KG1 (cell line): Measurements from ENCODE around the gene ARHGAP42.
"Not testable (repeated sequence)": the region's sequence is repeated elsewhere in the genome, so short reads cannot be mapped to it uniquely, and the experiment has no call there.

Source experiments
- DNase-seq: peaks from one replicate; lab custom pipeline; 2025; lab: John Stamatoyannopoulos, UW

Gene ARHGAP42

DNA sequence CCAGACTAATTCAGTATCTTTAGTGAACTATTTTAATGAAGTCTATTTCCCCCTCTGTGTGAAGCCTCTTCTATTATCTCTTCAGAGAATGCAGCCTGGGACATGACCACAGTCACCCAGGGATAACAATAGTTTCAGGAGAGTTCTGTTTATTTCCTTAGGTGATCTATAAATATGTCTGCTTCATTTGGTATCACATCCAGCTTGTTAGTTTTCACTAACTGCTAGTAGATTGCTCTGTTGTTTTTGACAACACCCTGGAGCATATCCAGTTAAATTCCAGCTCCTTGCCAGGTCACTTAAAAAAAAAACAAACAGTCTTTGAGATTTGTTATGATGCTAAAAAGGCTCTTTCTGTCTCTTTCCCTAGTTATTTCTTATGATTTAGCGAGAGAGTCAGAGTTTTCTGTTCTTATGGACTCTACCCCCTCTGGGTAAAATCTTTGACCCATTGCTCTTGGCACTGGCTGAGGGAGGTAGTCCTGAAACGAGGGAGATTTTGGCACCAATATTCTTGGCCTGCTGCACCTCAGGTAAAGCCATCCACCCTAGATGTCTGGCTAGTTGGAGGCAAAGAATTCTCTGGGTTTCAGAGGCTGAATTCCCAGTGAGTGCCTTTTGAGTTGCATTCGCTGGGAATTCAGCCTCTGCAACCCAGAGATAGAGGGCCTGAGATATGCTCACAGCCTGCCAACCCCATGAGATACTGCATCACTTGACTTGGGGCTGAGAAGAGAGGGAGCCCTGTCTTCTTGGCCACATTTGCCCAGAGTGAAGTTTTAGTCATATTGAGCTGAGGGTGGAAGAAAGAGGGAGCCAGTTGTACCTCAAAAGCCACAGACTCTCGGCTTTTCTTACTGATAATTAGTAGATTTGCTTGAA lies 283.4 kb downstream of the ARHGAP42 start:
- no peak for DNase-seq

DNA sequence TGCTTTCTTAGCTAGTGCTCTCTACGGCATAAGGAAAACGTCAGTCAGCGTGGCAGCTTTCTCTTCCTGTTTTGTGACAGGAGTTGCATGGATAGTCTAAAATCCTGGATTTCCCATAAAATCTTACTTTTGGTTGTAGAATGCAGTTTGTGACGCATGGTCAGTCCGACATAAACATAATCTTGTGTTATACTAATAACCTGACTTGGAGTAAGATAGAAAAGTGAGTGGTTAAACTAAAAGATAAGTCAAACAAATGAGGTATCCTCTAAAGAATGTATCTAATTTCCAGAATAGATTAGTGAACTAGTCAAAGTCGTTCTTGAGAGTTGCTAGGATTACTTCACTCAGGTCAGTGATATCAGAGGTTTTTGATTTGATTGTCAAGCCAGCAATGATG lies 285.0 kb downstream of the ARHGAP42 start:
- DNase-seq = no peak

DNA sequence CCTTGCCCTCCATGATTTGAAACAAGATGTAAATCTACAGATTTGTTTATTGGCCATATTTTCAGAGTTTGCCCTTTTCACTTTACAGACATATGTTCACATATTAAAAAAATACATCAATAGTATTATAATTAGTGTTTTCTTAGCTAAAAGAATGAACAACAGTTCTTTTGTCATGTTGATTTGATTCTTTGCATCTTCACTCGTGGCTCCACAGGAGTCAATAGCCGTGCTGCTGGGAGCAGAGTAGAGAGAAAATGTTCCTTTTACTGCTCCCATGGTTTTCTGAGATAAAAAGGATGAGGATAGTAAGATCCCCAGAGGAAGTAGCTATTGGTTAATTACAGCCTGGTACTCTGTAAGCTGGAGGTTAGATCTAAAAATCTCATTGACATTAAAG lies 291.4 kb downstream of the ARHGAP42 start:
- DNase-seq = no peak

DNA sequence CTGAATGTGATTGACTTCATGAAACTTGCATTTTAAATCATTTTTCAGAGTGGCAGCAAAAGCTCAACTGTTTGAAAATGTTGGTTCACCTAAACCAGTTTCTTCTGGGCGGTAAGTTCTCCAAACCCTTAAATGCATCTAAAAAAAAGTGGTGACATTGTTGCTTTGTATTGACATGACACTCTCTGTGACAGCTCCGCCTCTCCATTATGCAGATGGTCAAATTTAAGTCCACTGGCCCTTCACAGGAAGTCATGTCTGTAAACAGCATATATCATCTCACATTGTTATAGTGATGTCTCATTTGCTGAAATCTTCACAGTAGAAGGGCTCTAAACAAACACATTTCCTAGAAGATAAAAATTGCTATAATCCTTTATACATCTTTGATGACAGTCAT lies 291.9 kb downstream of the ARHGAP42 start:
- no peak for DNase-seq

DNA sequence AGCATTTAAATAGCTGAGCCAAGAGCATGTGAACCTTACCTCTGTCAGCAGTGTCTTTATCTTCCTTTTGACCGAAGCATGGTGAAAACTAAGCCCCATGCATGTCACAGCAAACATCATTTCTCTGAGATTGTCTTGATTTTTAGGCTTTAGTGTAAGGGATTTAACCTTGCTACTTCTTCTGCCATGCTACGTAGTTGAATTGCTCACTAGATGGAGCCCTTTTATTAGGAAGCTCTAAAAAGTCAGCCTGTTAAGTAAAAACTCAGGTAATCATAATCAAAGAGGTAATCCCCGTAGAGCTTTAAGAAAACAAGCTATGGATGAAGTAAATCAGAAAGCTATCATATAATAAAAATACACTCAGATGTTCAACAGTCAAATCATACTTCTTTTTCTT lies 293.1 kb downstream of the ARHGAP42 start:
- DNase-seq = no peak

DNA sequence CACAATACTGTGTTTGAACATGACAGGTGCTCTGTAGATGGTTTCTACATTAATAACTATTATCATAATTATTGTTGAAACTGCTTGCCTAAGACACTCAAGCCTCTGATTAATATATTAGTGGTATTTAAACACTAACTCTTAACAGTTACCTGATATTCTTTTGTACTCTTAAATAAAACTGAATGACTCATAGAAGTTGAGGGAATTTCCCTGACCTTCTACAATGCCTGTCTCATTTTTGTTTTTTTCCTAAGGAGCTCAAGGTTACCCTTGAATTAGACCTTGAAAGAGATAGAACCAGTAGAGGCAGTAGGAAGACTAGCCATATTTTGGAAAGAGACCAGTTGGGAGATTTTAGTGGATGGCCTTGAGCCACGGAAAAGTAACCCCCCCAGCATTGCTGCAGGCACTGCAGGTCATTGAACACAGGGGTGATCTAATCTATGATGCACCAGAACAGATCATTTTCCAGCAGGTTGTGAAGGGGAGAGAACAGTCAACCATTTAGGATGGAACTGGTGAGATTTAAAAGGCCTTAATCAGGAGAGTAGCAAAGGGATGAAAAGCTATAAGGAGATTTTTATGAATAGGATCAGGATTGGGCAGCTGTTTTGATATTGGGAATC lies 294.2 kb downstream of the ARHGAP42 start:
- no peak for DNase-seq

DNA sequence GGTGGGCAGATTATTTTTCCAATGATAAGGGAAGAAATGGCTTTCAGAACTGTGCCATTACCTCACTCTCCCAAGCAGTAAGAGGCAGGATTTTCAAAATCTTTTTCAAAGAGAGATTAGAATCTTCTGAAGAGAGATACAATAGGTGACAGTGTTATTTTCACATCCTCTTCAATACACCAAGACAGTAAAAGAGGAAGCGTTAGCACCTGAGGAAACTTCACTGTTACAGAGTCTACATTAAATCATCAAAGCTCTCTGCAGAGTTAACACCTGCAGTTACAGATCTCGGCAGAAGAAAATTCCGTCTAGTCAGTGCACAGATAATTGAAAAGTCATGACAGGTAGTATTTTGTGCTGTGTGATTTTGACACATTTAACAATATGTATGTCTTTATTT lies 297.6 kb downstream of the ARHGAP42 start:
- DNase-seq = no peak

DNA sequence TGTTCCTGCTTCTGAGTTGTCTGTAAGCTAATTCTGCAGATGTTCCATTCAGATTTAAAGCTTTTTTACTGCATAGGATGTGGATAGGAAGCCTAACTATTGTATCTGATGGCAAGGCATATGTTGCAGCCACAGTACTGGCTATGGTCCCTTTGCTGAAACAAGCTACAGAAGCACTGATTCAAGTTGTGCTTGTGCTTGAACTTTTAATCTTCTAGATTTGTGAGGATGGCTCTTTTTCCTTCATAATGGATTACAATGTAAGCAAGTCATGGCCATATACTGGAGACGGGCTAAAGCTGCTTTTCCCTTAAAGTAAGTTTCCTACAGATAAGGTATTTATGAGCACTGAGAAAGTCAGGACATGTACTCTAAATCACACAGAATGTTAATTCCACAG lies 303.8 kb downstream of the ARHGAP42 start:
- DNase-seq = no peak

DNA sequence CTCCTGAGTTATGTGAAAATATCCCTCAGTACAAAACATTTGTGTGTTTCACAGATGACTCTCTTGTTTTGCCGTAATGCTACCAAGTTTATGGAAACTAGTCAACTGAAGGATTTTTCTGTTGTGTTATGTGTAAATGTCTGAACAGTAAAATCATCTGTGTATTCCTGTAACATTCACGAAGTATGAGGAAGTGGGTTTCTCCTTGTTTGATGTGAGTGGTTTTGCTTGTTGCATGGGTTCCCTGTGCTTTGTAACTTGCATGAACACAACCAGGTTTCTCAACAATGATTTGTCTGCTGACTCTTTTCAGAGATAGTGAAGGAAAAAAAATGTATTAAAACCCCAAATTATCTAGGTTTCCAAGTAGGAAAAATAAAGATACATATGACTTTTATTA lies 304.5 kb downstream of the ARHGAP42 start:
- no peak for DNase-seq

DNA sequence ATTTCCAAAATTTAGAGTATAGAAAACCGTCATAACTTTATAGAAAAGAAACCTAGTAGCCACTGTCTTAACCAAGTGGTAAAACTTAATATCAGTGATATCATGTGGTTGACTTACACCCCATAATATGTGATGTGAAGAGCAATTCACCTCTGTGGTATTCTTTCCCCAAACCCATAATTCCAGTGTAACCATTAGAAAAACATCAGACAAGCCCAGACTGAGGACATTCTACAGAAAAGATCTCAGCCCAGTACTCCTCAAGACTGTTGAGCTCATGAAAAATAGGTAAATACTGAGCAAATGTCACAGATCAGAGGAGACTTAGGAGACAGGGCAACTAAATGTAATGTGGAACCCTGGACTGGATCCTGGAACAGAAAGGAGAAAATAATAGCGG lies 307.9 kb downstream of the ARHGAP42 start:
- DNase-seq = no peak

DNA sequence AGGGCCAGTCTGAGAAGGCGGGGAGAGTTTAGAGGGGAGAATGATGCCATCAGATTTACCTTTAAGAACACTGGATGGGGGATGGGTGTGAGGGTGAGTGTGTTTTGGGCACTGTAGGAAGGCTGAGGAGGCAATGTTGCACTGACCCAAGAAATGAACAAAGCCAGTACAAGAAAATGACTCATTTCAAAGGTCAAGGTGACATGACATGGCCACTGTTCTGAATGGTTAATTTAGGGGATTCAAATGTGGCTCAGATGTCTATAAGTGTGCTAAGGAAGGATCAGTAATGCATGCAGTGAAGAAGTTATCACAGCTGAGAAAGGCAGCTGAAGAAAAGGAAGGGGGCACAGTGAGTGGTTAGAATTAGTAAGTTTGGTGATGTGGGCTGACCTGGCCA lies 312.7 kb downstream of the ARHGAP42 start:
- DNase-seq = no peak

DNA sequence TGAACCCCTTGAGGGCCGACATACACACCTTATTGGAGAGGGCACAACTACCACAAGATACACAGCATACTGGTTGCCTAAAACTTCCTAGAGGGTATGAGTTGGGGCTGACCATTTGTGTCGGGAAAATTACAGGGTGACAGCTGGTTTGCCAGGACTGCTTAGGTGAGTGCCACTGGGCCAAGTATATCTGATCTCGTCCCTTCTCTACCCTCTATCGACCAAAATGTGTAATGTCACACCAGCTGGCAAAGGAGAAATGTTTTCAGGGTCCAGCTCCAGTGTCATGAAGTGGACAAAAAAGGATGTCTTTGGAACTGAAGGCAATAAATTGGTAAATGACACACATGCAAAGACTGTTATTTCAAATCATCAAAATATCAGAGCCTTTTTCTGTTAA lies 316.4 kb downstream of the ARHGAP42 start:
- no peak for DNase-seq

DNA sequence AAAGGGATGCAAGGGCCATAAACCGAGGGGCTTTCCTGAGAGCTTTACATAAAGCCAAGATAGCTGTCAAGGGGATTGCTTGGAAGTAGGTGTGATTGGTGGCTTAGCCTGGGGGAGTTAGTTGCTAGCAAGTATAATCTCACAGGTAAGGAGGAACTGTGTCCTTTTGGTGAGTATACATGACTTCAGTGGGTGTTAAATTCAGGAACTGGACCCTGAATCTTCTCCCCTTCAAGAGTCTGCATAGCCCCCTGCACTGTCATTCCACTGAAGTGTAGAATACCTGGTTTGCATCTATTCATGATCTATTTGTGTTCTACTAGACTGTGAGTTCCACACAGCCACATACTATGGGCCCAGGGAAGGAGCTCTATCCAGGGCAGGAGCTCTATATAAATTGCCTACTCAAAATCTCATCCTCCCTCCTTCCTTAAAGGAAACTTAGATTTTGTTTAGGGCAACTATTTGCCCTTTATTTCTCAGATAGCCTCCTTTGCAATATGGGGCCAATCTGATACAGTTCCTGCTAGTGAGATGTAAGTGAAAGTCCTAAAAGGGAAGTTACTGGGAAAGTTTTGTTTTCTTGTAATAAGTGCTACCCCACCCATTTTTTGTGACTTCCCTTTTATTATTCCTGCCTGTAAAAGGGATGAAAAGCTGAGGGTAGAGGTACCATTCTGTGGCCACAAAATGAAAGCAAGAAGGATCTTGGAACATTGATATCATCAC lies 322.0 kb downstream of the ARHGAP42 start:
- DNase-seq = no peak

DNA sequence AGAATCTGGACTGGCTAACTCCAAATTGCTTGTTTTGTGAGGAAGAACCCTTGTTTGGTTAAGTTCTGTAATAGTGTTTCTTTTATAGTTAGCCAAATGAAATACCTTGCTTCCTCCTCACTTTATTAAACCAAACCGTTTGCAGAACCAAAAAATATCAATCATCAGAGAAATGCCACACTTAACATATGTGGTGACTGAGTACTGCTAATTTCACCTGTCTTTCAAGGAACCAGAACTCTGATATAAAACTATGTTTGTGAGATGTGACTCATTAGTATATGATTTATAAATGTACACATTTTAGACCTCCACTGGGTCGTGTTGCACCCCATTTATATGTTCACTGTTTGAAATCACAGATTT lies 322.6 kb downstream of the ARHGAP42 start:
- DNase-seq = no peak

DNA sequence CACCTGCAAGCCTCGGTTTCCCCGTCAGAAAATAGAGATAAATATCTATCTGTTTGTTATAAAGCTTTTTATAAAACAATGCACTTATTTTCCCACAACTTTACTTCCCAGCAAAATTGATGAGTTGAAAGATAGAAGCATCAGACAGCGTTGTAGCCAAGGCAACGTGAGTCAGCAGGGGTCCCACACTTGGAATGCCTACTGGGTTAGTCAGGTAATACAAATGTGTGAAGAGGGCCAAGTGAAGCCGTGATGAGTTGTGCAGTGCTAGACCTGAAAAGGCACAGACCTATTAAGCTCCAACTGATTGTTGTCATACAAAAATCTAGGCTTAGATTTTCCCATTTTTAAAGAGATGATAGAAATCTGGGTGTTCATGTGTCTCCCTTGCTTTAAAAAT lies 323.8 kb downstream of the ARHGAP42 start:
- no peak for DNase-seq

DNA sequence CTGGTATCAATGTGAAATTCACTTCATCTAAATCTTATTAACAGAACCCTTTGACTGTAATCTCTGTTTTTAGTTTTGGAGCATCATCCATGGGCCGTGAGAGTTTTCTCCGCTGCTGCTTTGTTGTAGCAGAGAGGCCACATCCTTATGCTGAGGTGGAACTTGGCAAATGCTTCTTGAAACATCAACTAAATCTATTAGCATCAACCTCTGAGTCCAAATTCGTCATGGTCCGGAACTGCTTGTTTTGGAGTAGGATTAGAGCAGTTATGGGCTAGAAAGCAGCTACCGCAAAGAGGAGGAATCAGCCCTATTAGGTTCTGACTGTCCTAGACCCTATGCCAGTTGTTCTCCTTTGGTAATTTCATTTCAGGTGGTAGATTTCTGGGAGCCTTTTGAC lies 324.8 kb downstream of the ARHGAP42 start:
- no peak for DNase-seq

DNA sequence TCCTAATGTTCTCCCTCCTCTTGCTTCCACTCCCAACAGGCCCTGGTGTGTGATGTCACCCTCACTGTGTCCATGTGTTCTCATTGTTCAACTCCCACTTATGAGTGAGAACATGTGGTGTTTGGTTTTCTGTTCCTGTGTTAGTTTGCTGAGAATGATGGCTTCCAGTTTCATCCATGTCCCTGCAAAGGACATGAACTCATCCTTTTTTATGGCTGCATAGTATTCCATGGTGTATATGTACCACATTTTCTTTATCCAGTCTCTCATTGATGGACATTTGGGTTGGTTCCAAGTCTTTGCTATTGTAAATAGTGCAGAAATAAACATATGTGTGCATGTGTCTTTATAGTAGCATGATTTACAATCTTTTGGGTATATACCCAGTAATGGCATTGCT lies 326.6 kb downstream of the ARHGAP42 start:
- not testable (repeated sequence) for DNase-seq

DNA sequence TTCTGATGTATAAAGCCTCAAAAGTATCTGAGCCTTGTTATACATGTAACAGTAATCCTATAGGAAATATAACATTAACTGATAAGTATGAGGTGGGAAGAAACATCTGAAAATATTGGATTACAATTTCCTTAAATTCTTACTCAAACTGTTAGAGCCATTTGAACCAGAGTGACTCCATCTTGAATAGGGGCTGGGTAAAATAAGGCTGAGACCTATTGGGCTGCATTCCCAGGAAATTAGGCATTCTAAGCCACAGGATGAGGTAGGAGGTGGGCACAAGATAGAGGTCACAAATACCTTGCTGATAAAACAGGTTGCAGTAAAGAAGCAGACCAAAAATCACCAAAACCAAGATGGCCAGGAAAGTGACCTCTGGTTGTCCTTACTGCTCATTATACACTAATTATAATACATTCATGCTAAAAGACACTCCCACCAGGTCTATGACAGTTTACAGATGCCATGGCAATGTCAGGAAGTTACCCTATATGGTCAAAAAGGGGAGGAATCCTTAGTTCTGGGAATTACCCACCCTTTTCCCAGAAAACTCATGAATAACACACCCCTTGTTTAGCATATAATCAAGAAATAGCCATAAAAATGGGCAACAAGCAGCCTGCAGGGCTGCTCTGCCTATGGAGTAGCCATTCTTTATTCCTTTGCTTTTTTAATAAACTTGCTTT lies 327.7 kb downstream of the ARHGAP42 start:
- no peak for DNase-seq

DNA sequence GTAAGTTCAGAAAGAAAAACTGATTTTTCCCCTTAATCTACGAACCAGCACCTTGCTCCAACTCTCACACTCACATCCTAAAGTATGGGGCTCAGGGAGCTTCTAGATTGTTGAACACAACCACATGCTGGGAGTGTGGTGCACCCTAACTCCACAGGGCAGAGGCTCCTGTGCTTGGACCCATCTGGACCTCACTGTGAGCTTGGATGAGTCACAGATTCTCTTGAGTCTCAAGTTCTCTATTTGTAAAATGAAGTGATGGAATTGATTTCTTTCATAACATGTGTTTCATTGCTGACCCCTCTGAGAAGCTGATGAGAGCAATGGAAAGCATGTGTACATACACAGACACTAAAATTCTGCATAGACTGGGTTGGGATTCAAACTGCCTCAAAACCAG lies 332.8 kb downstream of the ARHGAP42 start:
- no peak for DNase-seq

DNA sequence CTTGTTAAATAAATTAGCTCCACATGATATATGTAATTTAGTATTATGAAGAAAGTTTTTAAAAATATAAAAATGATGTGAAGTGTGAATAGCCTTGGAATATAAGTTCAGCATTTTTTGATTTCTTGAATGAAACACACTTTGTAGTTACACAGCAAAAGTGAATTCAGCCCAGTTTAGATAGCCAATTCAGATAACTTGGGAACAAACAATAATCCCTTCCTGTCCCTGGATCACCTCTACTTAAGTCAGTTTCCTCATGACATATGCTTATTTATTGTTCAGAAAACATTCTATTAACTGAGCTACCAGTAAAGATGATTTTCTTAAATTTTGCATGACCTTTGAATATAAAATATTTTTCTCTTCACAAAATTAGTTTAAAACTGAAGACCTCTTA lies 335.2 kb downstream of the ARHGAP42 start:
- no peak for DNase-seq

DNA sequence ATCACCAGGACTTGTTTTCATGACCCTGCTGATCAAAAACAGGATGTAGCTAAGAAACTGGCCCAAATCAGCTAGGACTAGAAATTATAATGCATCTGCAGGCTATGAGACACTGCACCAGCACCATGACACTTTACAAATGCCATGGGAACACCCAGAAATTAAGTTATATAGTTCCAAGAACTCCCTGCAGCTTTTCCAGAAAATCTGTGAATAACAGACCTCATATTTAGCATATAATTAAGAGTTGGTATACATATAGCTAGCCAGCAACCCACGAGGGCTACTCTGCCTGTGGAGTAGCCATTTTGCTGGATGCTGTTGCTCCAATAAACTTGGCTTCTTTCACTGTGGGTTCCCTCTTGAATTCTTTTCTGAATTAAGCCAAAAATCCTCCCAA lies 341.6 kb downstream of the ARHGAP42 start:
- DNase-seq = no peak

DNA sequence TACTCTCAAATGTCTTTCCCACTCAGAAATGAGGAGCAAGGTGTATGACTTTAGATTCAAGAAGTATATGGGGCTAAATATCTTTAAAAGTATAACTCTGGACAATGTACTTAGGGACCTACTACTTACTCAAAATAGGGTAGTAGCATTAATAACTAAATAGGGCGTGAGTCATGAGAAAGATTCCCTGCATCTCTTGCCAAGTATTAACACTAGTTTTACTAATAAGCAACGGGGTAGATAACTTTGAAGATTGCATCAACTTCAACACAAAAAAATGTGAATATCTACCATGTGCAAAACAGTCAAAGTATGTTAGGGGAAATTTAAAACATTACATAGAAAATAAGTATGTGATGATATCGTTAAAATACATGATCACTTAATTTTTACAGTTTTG lies 342.9 kb downstream of the ARHGAP42 start:
- DNase-seq = no peak

DNA sequence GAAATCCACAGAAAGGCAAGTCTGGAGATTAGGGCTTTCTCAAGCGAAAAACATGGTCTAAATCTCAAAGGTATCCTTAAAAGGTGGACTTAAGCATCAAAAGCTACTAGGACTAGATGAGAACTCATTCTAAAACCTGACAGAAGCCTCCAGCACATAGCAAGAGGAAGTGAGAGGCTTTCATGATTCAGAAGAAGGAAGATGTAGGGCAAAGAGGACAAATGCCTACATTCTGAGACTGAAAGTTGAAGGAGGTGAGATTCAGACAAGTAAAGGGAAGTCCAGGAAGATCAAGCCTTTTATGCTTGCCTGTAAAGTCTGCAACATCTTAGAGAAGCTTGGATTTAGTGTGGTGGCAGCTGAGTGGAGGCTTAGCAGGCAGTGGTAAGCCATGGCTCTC lies 343.6 kb downstream of the ARHGAP42 start:
- no peak for DNase-seq
